ENCODE measurements around the gene CCDC117.
A peak's percentile ranks its signal among the peaks of the same experiment; 100 is the strongest.
"Not testable (repeated sequence)": the region's sequence is repeated elsewhere in the genome, so short reads cannot be mapped to it uniquely, and the experiment has no call there.

CCDC117 gene

DNA sequence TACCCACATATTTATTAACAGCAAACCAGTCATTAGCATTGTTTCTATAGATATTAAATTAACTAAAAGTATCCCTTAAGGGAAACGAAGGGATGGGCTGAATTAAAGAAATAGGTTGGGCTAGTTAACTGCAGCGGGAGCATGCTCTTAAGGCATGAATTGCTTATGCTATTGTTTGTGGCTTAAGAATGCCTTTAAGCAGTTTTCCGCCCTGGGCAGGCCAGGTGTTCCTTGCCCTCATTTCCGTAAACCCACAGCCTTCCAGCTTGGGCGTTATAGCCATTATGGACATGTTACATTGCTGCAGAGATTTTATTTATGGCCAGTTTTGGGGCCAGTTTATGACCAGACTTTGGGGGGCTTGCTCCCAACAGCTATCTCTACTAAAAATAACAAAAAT is 32.9 kb downstream of the CCDC117 start:
- not testable (repeated sequence) for DNase-seq

DNA sequence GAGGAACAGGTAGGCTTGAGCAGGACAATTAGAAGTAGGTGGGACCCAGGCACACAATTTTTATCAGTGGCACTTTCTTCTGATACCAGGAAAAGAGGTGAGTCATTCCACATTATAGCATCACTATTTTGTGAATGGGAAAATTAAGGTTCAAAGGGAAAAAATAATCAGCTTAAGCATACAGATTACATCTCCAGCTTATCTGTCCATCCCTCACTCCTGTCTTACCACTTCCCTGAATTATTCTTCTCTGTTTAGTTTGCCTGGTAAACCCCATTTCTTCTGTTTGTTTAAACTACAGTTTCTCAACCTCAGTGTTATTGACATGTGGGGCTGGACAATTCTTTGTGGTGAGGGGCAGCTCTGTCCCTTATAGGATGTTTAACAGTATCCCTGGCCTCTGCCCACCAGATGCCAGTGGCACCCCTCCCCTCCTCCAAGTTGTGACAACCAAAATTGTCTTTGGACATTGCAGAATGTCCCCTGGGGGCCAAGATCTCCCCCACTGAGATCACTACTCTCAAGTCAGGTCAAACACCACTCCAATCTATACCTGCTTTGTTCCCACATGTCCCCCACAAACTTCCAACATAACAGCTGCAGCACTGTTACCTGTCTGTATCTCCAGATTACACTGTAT is 36.3 kb downstream of the CCDC117 start:
- DNase-seq, result no peak

DNA sequence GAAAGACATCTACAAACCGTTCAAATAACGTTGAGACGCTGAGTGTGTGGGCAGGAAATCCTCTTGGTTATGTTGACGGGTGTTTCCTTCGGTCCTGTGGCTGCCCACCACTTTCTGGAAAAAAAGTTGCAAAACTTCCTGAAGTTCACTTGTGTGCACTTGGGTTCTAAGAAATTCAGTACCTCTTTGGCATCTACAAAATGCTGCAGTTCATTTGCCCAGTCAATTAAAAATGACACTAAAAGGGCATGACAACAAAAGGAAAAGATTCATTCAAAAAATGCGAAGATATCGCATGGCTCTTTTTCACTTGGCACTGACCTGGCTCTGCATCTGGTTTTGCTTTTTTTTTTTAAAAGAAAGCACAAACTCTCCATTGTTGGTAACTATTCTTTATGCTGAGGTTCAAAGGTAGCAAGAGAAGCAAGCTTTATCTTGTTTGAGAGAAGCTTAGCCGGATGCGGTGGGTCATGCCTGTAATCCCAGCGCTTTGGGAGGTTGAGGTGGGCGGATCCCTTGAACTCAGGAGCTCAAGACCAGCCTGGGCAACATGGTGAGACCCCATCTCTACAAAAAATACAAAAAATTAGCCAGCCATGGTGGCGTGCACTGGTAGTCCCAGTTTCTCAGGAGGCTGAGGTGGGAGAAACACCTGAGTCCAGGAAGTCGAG is 38.5 kb downstream of the CCDC117 start:
- no peak for DNase-seq

DNA sequence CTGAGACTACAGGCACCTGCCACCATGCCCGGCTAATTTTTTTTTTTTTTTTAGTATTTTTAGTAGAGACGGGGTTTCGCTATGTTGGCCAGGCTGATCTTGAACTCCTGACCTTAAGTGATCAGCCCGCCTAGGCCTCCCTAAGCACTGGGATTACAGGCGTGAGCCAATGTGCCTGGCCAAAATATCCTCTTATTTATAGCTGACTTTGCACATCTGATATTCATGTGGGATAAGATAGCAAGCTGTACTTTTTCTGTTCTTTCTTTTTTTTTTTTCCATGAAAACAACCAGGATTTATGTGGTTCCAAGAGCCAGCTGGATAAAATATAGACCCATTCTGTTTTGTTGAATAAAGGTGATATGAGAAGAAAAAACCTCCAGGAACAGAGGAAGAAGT is 40.0 kb downstream of the CCDC117 start:
- DNase-seq, result no peak

DNA sequence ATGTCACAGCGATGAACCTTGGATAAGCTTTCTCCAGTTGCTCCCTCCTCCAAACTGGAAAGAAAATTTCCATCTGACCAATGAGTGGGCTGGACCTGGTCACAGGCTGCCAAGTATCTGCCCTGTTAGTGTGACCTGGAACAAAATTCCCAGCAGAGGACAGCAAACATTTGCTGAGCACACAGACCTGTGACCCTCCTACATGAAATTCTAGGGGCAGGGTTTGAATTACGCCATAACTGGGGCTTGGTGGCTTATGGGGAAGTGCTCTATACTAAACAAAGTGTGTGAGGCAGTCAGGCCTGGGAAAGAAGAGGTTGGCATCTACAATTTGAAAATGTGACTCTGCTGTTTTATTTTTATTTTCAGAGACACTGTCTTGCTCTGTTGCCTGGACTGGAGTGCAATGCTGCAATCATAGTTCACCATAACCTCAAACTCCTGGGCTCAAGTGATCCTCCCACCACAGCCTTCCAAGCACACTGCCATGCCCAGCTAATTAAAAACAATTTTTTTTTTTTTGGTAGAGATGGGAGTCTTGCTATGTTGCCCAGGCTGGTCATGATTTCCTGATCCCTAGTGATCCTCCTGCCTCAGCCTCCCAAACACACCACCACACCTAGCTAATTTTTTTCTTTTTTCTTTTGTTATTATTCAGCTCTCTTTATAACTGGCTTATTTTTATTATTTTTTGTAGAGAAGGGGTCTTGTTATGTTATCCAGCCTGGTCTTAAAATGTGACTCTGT is 41.5 kb downstream of the CCDC117 start:
- no peak for DNase-seq

DNA sequence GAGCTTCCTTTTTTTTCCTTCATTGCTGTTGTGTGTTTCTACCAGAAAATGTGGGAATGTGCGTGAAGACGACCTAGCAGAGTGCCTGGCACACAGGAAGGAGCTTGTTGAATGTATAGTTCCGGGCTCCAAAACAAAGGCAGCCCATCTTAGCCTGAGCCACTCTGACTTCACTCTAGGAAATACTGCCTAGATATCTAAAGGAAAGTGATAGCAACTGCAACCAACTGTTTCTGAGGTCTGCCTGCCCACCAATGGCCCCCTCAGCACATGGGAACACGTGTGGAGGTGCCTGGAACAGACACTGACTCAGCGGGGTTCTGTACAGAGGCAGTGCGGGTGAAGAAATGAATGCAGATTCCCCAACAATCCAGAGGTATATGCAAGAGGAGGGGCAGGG is 42.6 kb downstream of the CCDC117 start:
- no peak for DNase-seq

DNA sequence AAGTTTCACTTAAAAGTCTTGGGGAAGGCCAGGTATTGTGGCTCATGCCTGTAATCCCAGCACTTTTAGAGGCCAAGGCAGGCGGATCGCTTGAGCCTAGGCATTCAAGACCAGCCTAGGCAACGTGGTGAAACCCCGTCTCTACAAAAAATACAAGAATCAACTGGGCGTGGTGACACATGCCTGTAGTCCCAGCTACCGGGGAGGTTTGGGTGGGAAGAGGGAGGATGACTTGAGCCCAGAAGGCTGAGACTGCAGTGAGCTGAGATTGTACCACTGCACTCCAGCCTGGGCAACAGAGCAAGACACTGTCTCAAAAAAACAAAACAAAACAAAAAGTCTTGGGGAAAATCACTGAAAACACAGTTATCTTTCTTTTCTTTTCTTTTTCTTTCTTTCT is 43.2 kb downstream of the CCDC117 start:
- DNase-seq, result no peak

DNA sequence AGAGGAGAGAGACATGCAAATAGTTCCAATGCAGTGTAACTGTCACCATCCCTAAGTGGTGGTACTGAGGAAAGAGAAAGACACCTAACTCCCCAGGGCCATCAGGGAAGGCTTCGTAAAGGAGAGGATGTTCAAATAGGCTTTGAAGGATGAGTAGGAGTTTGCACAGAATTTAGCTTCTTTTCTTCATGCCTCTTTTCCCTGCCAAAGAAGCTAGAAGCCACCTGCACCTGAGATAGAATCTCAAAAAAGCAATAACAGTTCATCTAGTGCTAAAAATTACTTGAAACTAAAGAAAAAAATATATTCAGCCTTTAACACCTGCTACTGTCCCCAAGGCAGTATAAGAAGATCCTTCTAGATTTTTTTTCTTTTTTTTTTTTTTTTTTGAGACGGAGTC is 44.6 kb downstream of the CCDC117 start:
- no peak for DNase-seq

DNA sequence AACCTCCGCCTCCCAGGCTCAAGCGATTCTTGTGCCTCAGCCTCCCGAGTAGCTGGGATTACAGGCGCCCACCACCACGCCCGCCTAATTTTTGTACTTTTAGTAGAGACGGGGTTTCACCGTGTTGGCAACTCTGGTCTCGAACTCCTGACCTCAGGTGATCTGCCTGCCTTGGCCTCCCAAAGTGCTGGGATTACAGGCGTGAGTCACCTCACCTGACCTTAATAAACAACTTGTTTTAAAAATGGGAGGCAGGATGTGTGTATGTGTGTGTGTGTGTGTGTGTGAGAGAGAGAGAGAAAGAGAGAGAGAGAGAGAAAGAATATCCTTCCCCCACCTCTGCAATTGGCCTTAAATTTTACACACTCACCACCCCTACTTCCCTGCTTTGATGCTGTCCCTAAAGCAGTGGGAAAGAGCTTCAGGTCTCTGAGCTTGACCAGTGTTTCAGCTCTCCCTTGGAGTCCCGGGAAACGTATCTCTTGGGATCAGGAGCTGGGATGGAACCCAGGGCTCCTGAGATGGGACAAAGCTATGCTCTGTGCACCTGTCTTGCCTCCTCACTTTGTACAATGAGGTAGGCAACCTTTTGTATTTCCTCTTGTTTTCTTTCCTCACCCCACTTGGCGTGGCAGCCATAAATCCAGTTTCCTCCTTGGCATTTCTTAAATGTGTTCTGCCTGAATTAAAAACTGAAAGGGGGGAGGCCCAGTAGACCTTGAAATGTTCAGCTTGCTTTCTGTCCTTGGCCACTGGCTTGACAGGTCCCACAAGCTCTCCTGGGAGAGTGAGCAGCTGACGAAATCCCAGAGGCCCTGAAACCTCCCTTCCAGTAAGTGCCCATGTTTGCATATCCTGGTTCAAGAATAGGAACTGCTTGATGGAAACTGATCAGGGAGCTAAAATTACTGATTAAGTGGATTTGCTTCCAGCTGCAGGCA is 45.7 kb downstream of the CCDC117 start:
- no peak for DNase-seq

DNA sequence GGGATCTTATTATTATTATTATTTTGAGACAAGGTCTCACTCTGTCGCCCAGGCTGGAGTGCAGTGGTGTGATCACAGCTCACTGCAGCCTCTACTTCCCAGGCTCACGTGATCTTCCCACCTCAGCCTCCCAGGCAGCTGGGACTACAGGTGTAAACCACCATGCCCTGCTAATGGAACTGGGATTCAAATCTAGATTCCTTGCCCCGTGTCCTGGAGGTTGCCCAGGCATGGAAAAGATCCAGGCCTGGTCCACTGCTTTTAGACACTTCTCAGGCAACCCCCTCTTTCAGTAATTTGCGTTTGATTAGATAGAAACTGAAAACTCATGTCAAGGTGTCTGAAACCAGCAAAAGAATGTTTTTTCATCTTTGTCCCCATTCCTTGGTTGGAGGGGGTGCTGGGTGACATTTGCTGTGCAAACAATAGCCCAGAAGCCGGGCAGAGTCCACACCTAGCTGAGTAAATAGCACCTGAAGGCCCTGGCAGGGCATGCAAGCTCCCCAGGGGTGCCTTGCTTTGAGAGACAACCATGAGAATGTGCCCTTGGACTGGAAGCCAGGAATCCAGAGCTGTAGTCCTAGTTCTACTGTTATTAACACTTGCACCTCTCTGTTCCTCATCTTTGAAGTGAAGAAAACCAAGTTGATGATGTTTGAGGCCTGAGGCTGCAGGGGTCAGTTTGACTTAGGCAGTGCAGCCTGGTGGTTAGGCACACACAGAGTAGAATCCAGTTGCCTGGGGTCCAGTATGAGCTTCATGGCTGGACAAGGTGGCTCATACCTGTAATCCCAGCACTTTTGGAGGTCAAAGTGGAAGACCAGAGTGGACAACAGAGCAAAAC is 47.0 kb downstream of the CCDC117 start:
- DNase-seq, result no peak

DNA sequence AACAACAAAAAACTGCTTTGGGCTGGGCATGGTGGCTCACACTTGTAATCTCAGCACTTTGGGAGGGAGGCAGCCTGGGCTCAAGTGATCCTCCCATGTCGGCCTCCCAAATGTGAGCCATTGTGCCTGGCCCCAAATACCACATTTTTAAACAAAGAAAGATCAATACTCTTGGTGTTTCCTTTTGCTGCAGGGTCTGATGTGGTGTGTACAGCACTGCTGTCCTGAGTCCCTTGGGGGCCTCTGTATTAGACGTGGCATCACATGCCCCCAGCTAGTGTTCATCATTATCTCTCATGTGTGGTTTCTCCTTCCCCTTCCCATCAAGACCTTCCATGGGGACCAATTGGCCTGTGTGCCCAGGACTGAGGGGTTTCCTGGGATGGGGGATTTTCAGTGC is 48.4 kb downstream of the CCDC117 start:
- no peak for DNase-seq

DNA sequence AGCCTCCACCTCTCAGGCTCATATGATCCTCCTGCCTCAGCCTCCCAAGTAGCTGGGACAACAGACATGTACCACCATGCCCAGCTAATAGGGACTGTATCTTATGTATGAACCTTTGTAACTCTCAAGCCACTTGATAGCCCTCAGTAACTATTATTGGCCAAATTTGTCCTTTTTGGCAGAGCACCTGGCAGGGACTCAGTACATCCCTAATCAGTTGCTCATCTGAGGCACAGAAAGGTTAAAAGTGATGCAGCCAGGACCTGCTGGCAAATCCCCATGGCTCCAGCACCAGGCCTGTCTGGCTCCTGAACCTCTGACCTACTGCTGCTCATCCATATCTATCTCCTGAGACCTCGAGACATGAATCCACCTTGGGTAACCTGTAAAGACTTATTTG is 49.0 kb downstream of the CCDC117 start:
- DNase-seq, result no peak

DNA sequence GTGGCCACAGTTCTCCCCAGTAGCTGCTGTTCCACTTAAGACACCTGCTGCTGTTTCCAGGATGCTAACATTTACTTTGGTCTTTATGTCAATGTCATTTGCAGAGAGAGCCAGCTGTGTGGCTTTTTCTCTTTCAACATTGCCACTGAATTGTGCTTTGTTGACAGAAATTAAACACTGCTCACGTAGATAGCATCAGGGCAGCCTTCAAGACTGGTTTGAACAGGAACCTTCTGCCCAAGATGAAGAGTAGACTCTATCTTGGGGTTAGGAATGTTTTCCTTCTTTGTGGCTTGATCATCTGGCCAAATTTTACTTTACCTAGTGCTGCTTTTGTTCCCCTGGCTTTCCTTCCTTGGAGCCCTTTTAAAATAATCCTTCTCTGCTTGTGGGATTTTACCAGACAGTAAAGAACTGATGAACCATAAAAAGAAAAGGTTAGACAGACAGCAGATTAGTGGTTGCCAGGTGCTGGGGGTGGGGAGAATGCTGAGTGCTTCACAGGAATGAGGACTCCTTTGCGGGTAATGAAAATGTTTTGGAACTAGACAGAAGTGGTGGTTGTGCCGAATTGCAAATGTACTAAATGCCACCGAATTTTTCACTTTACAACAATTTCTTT is 50.5 kb downstream of the CCDC117 start:
- DNase-seq, result no peak

DNA sequence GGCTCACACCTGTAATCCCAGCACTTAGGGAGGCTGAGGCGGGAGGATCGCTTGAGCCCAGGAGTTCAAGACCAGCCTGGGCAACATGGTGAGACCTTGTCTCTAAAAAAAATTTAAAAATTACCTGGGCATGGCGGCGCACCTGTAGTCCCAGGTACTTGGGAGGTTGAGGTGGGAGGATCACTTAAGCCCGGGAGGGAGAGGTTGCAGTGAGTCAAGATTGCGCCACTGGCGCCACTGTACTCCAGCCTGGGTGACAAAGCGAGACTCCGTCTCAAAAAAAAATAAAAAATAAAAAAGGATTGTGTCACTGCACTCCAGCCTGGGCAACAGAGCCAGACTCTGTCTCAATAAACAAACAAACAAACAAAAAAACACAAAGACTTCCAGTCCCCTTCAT is 52.0 kb downstream of the CCDC117 start:
- not testable (repeated sequence) for DNase-seq

DNA sequence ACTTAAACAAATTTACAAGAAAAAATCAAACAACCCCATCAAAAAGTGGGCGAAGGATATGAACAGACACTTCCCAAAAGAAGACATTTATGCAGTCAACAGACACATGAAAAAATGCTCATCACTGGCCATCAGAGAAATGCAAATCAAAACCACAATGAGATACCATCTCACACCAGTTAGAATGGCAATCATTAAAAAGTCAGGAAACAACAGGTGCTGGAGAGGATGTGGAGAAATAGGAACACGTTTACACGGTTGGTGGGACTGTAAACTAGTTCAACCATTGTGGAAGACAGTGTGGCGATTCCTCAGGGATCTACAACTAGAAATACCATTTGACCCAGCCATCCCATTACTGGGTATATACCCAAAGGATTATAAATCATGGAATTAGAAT is 53.9 kb downstream of the CCDC117 start:
- not testable (repeated sequence) for DNase-seq

DNA sequence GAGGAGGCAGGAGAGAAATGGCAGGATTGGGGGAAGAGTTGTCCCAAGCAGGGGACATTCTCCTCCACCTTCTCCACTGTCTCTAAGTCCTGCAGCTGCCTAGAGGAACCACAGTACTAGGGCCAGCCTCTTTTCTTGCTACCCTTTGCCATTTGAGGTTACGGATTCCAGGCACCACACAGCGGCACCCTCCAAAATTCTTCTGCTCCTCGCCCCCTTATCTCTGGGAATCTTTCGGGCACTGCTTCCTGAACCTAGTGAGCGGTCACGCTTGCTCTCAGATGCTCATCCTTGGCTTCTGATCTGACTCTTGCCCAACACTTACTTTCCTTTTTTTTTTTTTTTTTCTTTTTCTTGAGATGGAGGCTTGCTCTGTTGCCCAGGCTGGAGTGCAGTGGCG is 54.4 kb downstream of the CCDC117 start:
- no peak for DNase-seq

DNA sequence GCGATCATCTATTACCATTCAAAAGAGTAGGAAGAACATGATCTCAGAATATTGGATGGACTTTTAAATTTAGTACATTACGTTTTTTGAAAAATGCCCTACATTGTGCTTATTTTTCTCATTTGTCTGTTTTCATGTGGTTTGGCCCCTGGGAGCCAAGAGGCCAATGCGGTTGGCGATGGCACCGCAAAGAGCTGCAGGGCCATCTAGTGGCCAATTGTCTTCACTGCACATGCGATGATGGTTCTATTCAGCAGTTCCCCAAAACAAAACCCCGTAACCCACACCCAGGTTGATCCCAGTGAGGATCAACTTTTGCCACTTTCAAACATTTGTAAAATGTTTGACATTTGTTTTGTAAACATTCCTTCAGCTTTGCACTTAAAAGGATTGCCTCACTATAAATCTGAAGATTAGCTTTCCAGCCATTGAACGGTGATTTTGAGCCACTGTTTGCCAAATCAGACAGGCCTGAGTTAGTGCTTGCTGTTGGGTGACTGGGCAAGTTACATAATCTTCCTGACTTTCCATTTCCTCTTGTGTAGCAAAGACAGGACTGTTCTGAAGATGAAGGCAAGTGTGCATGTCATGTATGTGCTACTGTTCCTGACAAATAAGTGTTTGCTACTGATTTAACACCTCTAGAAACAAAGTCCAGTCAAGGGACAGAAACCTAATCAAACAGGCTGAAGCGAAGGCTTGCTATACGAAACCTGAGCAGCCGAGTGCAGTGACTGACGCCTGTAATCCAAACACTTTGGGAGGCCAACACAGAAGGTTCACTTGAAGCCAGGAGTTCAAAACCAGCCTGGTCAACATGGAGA is 57.1 kb downstream of the CCDC117 start:
- DNase-seq, result peak; percentile 44

DNA sequence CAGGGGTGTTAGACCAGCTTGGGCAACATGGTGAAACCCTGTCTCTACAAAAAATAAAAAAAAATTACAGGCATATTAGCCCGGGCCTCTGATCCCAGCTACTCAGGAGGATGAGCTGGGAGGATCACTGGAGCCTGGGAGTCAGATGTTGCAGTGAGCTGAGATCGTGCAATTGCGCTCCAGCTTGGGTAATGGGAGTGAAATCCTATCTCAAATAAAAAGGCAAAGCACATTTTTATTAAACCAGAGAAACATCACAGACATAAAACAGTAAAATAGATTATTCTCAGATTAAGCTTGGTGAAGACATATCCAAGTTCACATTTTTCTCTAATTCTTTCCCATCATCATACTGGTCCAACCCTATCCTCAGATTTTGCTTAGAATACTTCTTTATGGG is 57.9 kb downstream of the CCDC117 start:
- no peak for DNase-seq

DNA sequence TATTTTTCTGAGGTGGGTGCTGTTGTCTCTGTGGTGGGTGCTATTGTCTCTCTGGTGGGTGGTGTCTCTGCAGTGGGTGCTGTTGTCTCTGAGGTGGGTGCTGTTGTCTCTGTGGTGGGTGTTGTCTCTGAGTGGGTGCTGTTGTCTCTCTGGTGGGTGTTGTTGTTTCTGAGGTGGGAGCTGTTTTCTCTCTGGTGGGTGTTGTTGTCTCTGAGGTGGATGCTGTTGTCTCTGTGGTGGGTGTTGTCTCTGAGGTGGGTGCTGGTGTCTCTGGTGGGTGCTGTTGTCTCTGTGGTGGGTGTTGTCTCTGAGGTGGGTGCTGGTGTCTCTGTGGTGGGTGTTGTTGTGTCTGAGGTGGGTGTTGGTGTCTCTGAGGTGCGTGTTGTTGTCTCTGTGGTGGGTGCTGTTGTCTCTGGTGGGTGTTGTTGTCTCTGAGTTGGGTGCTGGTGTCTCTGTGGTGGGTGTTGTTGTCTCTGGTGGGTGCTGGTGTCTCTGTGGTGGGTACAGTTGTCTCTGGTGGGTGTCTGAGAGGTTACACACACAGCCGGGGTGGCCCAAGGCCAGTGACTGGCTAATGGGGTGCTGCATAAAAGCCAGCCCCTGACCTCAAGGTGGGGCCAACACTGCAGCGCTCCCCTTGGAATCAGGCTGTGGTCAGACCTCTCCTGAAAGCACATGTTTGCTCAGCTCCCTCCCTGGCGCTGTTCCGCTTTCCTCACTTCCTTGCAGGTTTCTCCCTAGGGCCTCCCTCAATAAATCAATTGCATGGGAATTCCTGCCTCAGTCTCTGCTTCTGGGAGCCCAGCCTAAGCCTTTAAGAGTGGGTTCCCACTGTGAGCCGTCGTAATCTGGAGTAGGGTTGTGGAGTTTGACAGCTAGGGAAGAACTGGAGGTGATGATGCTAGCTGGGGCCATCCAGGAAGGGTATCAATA is 58.9 kb downstream of the CCDC117 start:
- DNase-seq, result no peak

DNA sequence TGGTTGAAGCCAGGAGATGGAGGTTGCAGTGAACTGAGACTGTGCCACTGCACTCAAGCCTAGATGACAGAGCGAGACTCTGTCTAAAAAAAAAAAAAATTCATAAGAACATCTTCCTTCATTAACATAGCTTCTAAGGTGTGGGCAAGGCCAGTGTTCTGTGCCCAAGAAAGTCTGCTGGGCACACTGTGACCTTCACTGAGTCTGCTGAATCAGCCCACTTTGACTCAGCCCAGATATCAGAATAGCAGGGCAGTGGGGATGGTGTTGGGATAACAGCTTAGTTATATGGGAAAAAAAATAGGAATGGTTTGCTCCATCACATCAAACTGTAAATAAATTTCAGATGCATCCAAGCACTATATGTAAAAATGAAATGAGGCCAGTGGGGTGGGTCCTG is 60.2 kb downstream of the CCDC117 start:
- DNase-seq, result no peak
